Transverse colon (tissue), 4 donors: ENCODE data around the gene RAB3C. TPM values are rescaled to one million over a fixed set of nuclear protein-coding genes. Genes with fewer than 3 reads are reported as not detected.
"Not testable (repeated sequence)": the region's sequence is repeated elsewhere in the genome, so short reads cannot be mapped to it uniquely, and the experiment has no call there.

Source experiments
- DNase-seq: peaks from one replicate; pipeline ENCODE4 v3.0.0-alpha.2; 2019
- H3K27ac ChIP-seq, 4 donors: fragments of 200-600 bp; sonication (generic); 2 replicates each; pipeline ENCODE4 v1.5.1; 2016 to 2018; ENCODE audit warnings: inconsistent platforms in 4 of 4
- H3K27me3 ChIP-seq: fragments of 200-600 bp; sonication (generic); 2 replicates; pipeline ENCODE4 v1.5.1; 2017; ENCODE audit warnings: inconsistent platforms
- H3K36me3 ChIP-seq, 4 donors: fragments of 200-600 bp; sonication (generic); 2 replicates each; pipeline ENCODE4 v1.5.1; 2017 to 2019; ENCODE audit warnings: inconsistent platforms in 4 of 4
- H3K4me1 ChIP-seq, 4 donors: fragments of 200-600 bp; sonication (generic); 2 replicates each; pipeline ENCODE4 v1.5.1; 2017 to 2020; ENCODE audit warnings: inconsistent platforms in 4 of 4
- H3K4me3 ChIP-seq, 4 donors: fragments of 200-600 bp; sonication (generic); 1 replicate in 1 of 4; 2 replicates in 3 of 4; pipeline versions ENCODE4 v1.5.1 to v1.6.1; 2017 to 2019; ENCODE audit warnings: inconsistent platforms in 4 of 4
- H3K9me3 ChIP-seq, 2 donors: fragments of 200-600 bp; sonication (generic); 2 replicates each; pipeline ENCODE4 v1.5.1; 2017 to 2019; ENCODE audit warnings: inconsistent platforms in 2 of 2
- CTCF ChIP-seq, 5 experiments: fragments of 200-600 bp in 3 of 5; fragments of 450-650 bp in 2 of 5; sonication (generic) in 3 of 5; IDR thresholded peaks; 1 replicate in 2 of 5; 2 replicates in 3 of 5; pipeline ENCODE4 v1.5.1; 2016 to 2017; ENCODE audit warnings: antibody characterized with exemption in 5 of 5, inconsistent platforms in 3 of 5, mild to moderate bottlenecking in 2 of 5, moderate library complexity in 1 of 5
- EP300 ChIP-seq: sonication (generic); formaldehyde crosslinking; IDR thresholded peaks from one replicate; pipeline ENCODE4 v1.6.1; 2017; ENCODE audit warnings: antibody characterized with exemption, low read depth
- POLR2A ChIP-seq: fragments of 450-650 bp; IDR thresholded peaks from one replicate; pipeline ENCODE4 v1.6.1; 2016; ENCODE audit warnings: antibody characterized with exemption, mild to moderate bottlenecking, moderate library complexity
- POLR2AphosphoS5 ChIP-seq, 3 donors: sonication (generic); formaldehyde crosslinking; IDR thresholded peaks; one replicate each; pipeline ENCODE4 v1.6.1; 2016; ENCODE audit warnings: antibody characterized with exemption in 3 of 3
- WGBS, 2 donors: methylation state at CpG; one replicate each; pipeline ENCODE4 v1.1.5; 2018; ENCODE audit warnings: low coverage in 1 of 2; 5-methylcytosine and 5-hydroxymethylcytosine counted together
- in situ Hi-C, 4 donors: fragments of 200-750 bp; cut with MboI; loops; one replicate each; pipeline versions ENCODE4 v1.15.0 to v1.15.1; 2017; ENCODE audit warnings: low sequenced_read_pairs in 3 of 4, low pct_ligation_motif_present in 1 of 4, low pct_unique_long_range_greater_than_20kb in 1 of 4
- intact Hi-C: fragments of 100-400 bp; cut with DNase I; formaldehyde crosslinking; loops from one replicate; pipeline ENCODE4 v1.15.1; 2023; ENCODE audit warnings: low total_unique reads
- total RNA-seq, 4 donors: library from RNA; depleted of rRNA; stranded (reverse); fragments of >200 nt; gene quantifications; one replicate each; pipeline ENCODE4 v1.1.0, GENCODE V29; 2016

RAB3C gene
- total RNA-seq, 4 donors from 2014 or later: 0.20 to 0.75 (median 0.51) TPM

GRCh38 chr5:58681943-58682342 is 99.1 kb downstream of the RAB3C start:
- DNase-seq: no peak
- in situ Hi-C loops (no loop called here), intact Hi-C loops (no loop called here)
- H3K4me1 ChIP-seq: no peaks in the 10 kb centered on the region
- 62 to 72% methylated on average over 5 of the region's 5 CpGs for WGBS, 2 donors
- no peaks in the 10 kb centered on the region for H3K36me3 ChIP-seq
- TF ChIP-seq POLR2A: no peak
- no peak for TF ChIP-seq CTCF (IDR thresholded peaks at IDR 0.05)
- no peak for TF ChIP-seq EP300
- no peak for TF ChIP-seq POLR2AphosphoS5 (IDR thresholded peaks at IDR 0.05)
- no peaks in the 10 kb centered on the region for H3K27me3 ChIP-seq
- no peak overlapping the region for H3K27ac ChIP-seq
- no peaks in the 10 kb centered on the region for H3K9me3 ChIP-seq
- no peak overlapping the region for H3K4me3 ChIP-seq

GRCh38 chr5:58683567-58683966 is 100.7 kb downstream of the RAB3C start:
- 95 to 100% methylated on average over 2 of the region's 2 CpGs for WGBS, 2 donors
- TF ChIP-seq EP300 (no peak), POLR2A (no peak), POLR2AphosphoS5 (IDR thresholded peaks at IDR 0.05) (no peak), CTCF (IDR thresholded peaks at IDR 0.05) (no peak)
- Histone ChIP-seq H3K4me3 (no peak overlapping the region), H3K36me3 (no peaks in the 10 kb centered on the region), H3K27ac (no peak overlapping the region), H3K4me1 (no peaks in the 10 kb centered on the region), H3K27me3 (no peaks in the 10 kb centered on the region), H3K9me3 (no peaks in the 10 kb centered on the region)
- intact Hi-C loops: no loop called here
- in situ Hi-C loops: no loop called here
- no peak for DNase-seq

GRCh38 chr5:58687079-58687478 is 104.2 kb downstream of the RAB3C start:
- Histone ChIP-seq H3K36me3 (no peaks in the 10 kb centered on the region), H3K9me3 (no peaks in the 10 kb centered on the region), H3K27me3 (no peaks in the 10 kb centered on the region), H3K4me1 (no peaks in the 10 kb centered on the region), H3K27ac (no peak overlapping the region), H3K4me3 (no peak overlapping the region)
- intact Hi-C loops: no loop called here
- DNase-seq: no peak
- TF ChIP-seq POLR2AphosphoS5 (IDR thresholded peaks at IDR 0.05) (no peak), CTCF (IDR thresholded peaks at IDR 0.05) (no peak), EP300 (no peak), POLR2A (no peak)
- in situ Hi-C loops: no loop called here
- 67 to 78% methylated on average over 2 of the region's 2 CpGs for WGBS, 2 donors

GRCh38 chr5:58687595-58687994 is 104.7 kb downstream of the RAB3C start:
- DNase-seq: no peak
- in situ Hi-C loops: no loop called here

GRCh38 chr5:58699088-58699761 is 116.3 kb downstream of the RAB3C start:
- WGBS, 2 donors: 84 to 100% methylated on average over 1 to 5 of the region's 5 CpGs
- H3K4me1 ChIP-seq, H3K4me3 ChIP-seq, H3K9me3 ChIP-seq, H3K27me3 ChIP-seq, in situ Hi-C loops, H3K36me3 ChIP-seq, H3K27ac ChIP-seq, intact Hi-C loops: not testable (repeated sequence)
- peak; percentile 7 for DNase-seq

More at GRCh38 chr5:58687595-58687994, 104.7 kb downstream of the RAB3C start:
- TF ChIP-seq EP300 (no peak), POLR2A (no peak), CTCF (IDR thresholded peaks at IDR 0.05) (no peak), POLR2AphosphoS5 (IDR thresholded peaks at IDR 0.05) (no peak)
- H3K4me1 ChIP-seq: no peaks in the 10 kb centered on the region
- intact Hi-C loops: no loop called here
- H3K9me3 ChIP-seq: no peaks in the 10 kb centered on the region
- no peaks in the 10 kb centered on the region for H3K27me3 ChIP-seq
- no peak overlapping the region for H3K27ac ChIP-seq
- H3K36me3 ChIP-seq: no peaks in the 10 kb centered on the region
- H3K4me3 ChIP-seq: no peak overlapping the region
